ENCODE data around the gene TNFRSF21. TPM values are rescaled to one million over a fixed set of nuclear protein-coding genes. Genes with fewer than 3 reads are reported as not detected.

Gene TNFRSF21
- total RNA-seq, 4 donors from 2014 or later, result 3.3 to 7.4 (median 3.9) TPM

- 79% methylated on average over 1 of the region's 1 CpG for WGBS
- H3K27ac ChIP-seq, result no peak overlapping the region
These were observed 121.1 kb downstream of the TNFRSF21 start for GRCh38 chr6:47188588-47189021.

GRCh38 chr6:47187893-47188587 is 121.7 kb downstream of the TNFRSF21 start:
- TF ChIP-seq POLR2A (IDR thresholded peaks at IDR 0.05) (no peak), CTCF (IDR thresholded peaks at IDR 0.05) (no peak), POLR2AphosphoS5 (IDR thresholded peaks at IDR 0.05) (no peak), EP300 (IDR thresholded peaks at IDR 0.05) (no peak)
- no peak for DNase-seq (ENCODE audit: low spot score in 2 of 2)
- Histone ChIP-seq H3K27me3 (no peaks in the 10 kb centered on the region), H3K4me3 (no peak overlapping the region), H3K4me1 (no peaks in the 10 kb centered on the region), H3K27ac (no peak overlapping the region), H3K36me3 (no peaks in the 10 kb centered on the region), H3K9me3 (no peaks in the 10 kb centered on the region)
- 77% methylated on average over 5 of the region's 5 CpGs for WGBS

More at GRCh38 chr6:47188588-47189021, 121.1 kb downstream of the TNFRSF21 start:
- TF ChIP-seq EP300 (IDR thresholded peaks at IDR 0.05), result no peak
- no peak for TF ChIP-seq CTCF (IDR thresholded peaks at IDR 0.05)
- TF ChIP-seq POLR2A (IDR thresholded peaks at IDR 0.05), result no peak
- no peak for TF ChIP-seq POLR2AphosphoS5 (IDR thresholded peaks at IDR 0.05)
- H3K9me3 ChIP-seq, result no peaks in the 10 kb centered on the region
- no peaks in the 10 kb centered on the region for H3K27me3 ChIP-seq
- no peaks in the 10 kb centered on the region for H3K4me1 ChIP-seq
- H3K4me3 ChIP-seq, result no peak overlapping the region
- no peak for DNase-seq (ENCODE audit: low spot score in 2 of 2)
- no peaks in the 10 kb centered on the region for H3K36me3 ChIP-seq

GRCh38 chr6:47187113-47187512 is 122.6 kb downstream of the TNFRSF21 start:
- H3K9me3 ChIP-seq, result no peaks in the 10 kb centered on the region
- H3K27me3 ChIP-seq, result no peaks in the 10 kb centered on the region
- H3K27ac ChIP-seq, result no peak overlapping the region
- TF ChIP-seq POLR2A (IDR thresholded peaks at IDR 0.05) (no peak), CTCF (IDR thresholded peaks at IDR 0.05) (no peak), EP300 (IDR thresholded peaks at IDR 0.05) (no peak), POLR2AphosphoS5 (IDR thresholded peaks at IDR 0.05) (no peak)
- 100% methylated on average over 1 of the region's 1 CpG for WGBS
- no peak for DNase-seq (ENCODE audit: low spot score in 2 of 2)
- no peaks in the 10 kb centered on the region for H3K4me1 ChIP-seq
- H3K4me3 ChIP-seq, result no peak overlapping the region
- no peaks in the 10 kb centered on the region for H3K36me3 ChIP-seq

- no peaks in the 10 kb centered on the region for H3K27me3 ChIP-seq
- H3K9me3 ChIP-seq, result no peaks in the 10 kb centered on the region
- no peaks in the 10 kb centered on the region for H3K36me3 ChIP-seq
- TF ChIP-seq EP300 (IDR thresholded peaks at IDR 0.05) (no peak), POLR2A (IDR thresholded peaks at IDR 0.05) (no peak), POLR2AphosphoS5 (IDR thresholded peaks at IDR 0.05) (no peak)
- DNase-seq (ENCODE audit: low spot score in 2 of 2), result no peak
- H3K4me3 ChIP-seq, result no peak overlapping the region
- no peak overlapping the region for H3K27ac ChIP-seq
- WGBS, result 64% methylated on average over 6 of the region's 6 CpGs
- H3K4me1 ChIP-seq, result no peaks in the 10 kb centered on the region
These were observed 127.3 kb downstream of the TNFRSF21 start for GRCh38 chr6:47182291-47182957.

- H3K27ac ChIP-seq, result no peak overlapping the region
These were observed 128.0 kb downstream of the TNFRSF21 start for GRCh38 chr6:47181681-47182080.

More at GRCh38 chr6:47181681-47182080, 128.0 kb downstream of the TNFRSF21 start:
- Histone ChIP-seq H3K4me1 (no peaks in the 10 kb centered on the region), H3K36me3 (no peaks in the 10 kb centered on the region), H3K27me3 (no peaks in the 10 kb centered on the region), H3K9me3 (no peaks in the 10 kb centered on the region), H3K4me3 (no peak overlapping the region)
- TF ChIP-seq EP300 (IDR thresholded peaks at IDR 0.05), result no peak
- no peak for TF ChIP-seq POLR2A (IDR thresholded peaks at IDR 0.05)
- TF ChIP-seq POLR2AphosphoS5 (IDR thresholded peaks at IDR 0.05), result no peak
- no peak for TF ChIP-seq CTCF (IDR thresholded peaks at IDR 0.05)
- no peak for DNase-seq (ENCODE audit: low spot score in 2 of 2)
- WGBS, result 92% methylated on average over 5 of the region's 5 CpGs

Other genes starting within 250 kb of the TNFRSF21 start
- gene CD2AP, start 167.9 kb upstream of the TNFRSF21 start, total RNA-seq, result 10 to 100 TPM; 20.4 to 41.8 (median 28.3) TPM